Thyroid gland (tissue), 4 donors: ENCODE measurements around the gene AKT1S1.

Experiments used
- POLR2A ChIP-seq, 2 donors: fragments of 450-650 bp; IDR thresholded peaks; one replicate each; pipeline ENCODE4 v1.6.1; 2017; ENCODE audit warnings: antibody characterized with exemption in 2 of 2, mild to moderate bottlenecking in 2 of 2, moderate library complexity in 1 of 2
- TF ChIP-seq, protein P1 (sequence below), 6 experiments: fragments of 200-600 bp in 3 of 6; fragments of 450-650 bp in 3 of 6; sonication (generic) in 3 of 6; IDR thresholded peaks; one replicate each; pipeline ENCODE4 v1.5.1; 2016 to 2019; ENCODE audit warnings: antibody characterized with exemption in 6 of 6, mild to moderate bottlenecking in 2 of 6, inconsistent platforms in 1 of 6, moderate library complexity in 1 of 6

DNA sequence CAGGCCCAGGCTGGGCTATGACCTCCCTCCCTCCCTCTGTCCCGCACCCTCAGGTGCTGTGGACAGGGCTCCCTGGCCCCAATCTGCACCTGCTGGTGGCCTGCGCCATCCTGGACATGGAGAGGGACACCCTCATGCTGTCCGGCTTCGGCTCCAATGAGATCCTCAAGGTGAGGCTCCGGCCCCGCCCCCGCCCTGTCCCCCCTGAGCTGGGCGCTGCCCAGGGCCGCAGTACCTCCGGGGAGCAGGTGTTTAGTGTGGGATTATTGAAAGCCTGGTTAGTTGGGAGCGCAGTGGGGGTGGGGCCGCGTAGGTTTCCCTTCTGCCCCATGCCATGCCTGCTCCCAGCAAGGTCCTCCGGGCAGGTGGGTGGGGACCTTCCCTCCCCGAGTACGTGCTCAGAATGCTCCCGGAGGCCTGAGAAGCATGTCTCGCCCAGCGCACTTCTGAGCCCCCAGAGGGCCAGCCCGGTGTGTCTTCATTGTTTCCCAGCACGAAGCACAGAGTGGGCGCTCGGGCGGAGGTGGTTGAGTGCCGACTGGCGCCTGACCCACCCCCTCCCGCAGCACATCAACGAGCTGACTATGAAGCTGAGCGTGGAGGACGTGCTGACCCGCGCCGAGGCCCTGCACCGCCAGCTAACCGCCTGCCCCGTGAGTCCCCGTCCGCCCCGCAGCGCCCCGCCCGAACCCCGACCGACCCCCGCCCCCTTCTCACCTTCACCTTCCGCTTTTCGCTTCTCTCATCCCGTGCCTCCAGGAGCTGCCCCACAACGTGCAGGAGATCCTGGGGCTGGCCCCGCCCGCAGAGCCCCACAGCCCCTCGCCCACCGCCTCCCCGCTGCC lies 10.7 kb upstream of the AKT1S1 start:
- TF ChIP-seq, protein P1, sequence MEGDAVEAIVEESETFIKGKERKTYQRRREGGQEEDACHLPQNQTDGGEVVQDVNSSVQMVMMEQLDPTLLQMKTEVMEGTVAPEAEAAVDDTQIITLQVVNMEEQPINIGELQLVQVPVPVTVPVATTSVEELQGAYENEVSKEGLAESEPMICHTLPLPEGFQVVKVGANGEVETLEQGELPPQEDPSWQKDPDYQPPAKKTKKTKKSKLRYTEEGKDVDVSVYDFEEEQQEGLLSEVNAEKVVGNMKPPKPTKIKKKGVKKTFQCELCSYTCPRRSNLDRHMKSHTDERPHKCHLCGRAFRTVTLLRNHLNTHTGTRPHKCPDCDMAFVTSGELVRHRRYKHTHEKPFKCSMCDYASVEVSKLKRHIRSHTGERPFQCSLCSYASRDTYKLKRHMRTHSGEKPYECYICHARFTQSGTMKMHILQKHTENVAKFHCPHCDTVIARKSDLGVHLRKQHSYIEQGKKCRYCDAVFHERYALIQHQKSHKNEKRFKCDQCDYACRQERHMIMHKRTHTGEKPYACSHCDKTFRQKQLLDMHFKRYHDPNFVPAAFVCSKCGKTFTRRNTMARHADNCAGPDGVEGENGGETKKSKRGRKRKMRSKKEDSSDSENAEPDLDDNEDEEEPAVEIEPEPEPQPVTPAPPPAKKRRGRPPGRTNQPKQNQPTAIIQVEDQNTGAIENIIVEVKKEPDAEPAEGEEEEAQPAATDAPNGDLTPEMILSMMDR (IDR thresholded peaks at IDR 0.05), result no peak
- no peak for TF ChIP-seq POLR2A (IDR thresholded peaks at IDR 0.05)
